Measurements from ENCODE around the gene SLBP. TPM values are rescaled to one million over a fixed set of nuclear protein-coding genes. Genes with fewer than 3 reads are reported as not detected.

The SLBP gene
- total RNA-seq, 2 experiments from 2014 or later: 45.8 to 47.6 TPM

DNA sequence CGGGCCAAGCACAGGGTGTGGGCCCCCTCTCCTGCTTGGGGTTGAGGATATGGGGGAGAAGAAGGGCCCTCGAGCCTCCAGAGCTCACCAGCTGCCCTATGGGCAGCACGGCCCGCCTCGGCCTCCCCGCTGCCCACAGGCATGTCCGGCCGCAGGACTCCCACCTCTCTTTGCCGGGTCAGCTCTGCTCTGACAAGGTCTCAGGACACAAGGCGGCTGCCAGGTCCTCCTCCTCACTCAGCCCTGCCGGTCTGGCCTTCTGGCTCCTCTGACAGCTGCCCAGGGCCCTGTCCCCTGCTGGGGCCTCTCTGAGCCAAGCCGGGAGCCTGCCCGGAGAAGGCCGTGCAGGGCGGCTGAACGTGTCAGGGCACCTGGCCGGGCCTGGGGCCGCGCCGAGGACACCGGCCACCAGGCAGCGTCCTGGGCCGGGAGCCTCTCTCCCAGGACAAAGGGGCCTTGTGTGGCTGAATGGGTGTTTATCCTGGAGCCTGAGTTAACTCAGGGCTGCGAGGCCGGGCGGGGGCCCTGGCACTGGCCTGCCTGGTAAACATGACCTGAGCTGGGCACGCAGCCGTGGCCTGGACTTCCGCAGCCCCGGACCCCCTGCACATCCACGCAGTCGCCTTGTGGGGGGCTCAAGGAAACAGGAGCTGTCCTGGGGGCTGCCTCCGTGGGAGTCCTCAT lies 34.9 kb upstream of the SLBP start:
- CTCF ChIA-PET: interaction anchor here (1.6 to 1.9 kb wide), 3 partner anchors 63 to 152 kb away, joined by 5 to 13 read pairs (median 9); no protein-coding TSS in a partner anchor
- H3K27ac Mint-ChIP-seq: no peak overlapping the region
- TF ChIP-seq, protein P1, sequence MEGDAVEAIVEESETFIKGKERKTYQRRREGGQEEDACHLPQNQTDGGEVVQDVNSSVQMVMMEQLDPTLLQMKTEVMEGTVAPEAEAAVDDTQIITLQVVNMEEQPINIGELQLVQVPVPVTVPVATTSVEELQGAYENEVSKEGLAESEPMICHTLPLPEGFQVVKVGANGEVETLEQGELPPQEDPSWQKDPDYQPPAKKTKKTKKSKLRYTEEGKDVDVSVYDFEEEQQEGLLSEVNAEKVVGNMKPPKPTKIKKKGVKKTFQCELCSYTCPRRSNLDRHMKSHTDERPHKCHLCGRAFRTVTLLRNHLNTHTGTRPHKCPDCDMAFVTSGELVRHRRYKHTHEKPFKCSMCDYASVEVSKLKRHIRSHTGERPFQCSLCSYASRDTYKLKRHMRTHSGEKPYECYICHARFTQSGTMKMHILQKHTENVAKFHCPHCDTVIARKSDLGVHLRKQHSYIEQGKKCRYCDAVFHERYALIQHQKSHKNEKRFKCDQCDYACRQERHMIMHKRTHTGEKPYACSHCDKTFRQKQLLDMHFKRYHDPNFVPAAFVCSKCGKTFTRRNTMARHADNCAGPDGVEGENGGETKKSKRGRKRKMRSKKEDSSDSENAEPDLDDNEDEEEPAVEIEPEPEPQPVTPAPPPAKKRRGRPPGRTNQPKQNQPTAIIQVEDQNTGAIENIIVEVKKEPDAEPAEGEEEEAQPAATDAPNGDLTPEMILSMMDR (IDR thresholded peaks at IDR 0.05): no peak
- no peak overlapping the region for H3K4me3 Mint-ChIP-seq
- peaks cover 24% of the 10 kb centered on the region for H3K36me3 ChIP-seq (ENCODE audit: insufficient read depth, low read length)
- POLR2A ChIA-PET: no interaction called here
- H3K9me3 ChIP-seq (ENCODE audit: control insufficient read depth in 1 of 2, insufficient read depth in 1 of 2, low read length in 2 of 2): peaks cover 0 to 5% of the 10 kb centered on the region in 2 experiments
- H3K27me3 ChIP-seq (ENCODE audit: control insufficient read depth in 1 of 2, insufficient read depth in 2 of 2, low read length in 2 of 2): no peaks in the 10 kb centered on the region
- H3K9me3 Mint-ChIP-seq: no peaks in the 10 kb centered on the region
- H3K4me1 Mint-ChIP-seq (ENCODE audit: low read depth): no peaks in the 10 kb centered on the region
- no peak overlapping the region for H3K4me3 ChIP-seq (ENCODE audit: low read length)
- DNase-seq (no peak), ATAC-seq (ENCODE audit: poor library complexity) (no peak)
- peaks cover 19% of the 10 kb centered on the region for H3K4me1 ChIP-seq (ENCODE audit: insufficient read depth, low read length)
- no peak overlapping the region for H3K27ac ChIP-seq (ENCODE audit: low read depth in 1 of 2, low read length in 2 of 2)
- intact Hi-C loops (cut with DNase I, micrococcal nuclease): no loop called here
- peaks cover 26% of the 10 kb centered on the region for H3K36me3 Mint-ChIP-seq (ENCODE audit: low read depth)
- H3K27me3 Mint-ChIP-seq: no peaks in the 10 kb centered on the region

DNA sequence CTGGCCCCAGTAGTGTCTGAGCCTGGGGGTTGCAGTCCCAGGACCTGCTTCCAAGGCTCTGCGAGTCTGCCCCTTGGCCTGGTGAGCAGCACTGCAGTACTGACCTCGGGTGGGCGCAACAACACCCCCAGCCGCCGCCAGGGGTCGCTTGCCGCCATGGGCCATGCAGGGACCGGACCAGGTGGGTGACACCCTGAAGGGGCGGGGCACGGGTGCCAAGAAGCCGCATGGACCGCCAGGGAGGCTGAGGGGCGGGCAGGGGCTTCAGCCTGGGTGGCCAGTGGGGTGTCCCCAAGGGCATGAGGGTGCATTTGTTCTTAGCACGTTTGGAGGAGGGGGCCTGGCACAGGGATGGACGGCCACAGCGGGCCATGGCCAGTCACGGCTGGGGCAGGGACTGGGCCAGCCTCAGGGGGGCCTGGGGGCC lies 34.2 kb upstream of the SLBP start:
- Mint-ChIP-seq H3K4me3 (no peak overlapping the region), H3K9me3 (no peaks in the 10 kb centered on the region), H3K36me3 (ENCODE audit: low read depth) (peaks cover 34% of the 10 kb centered on the region), H3K27me3 (no peaks in the 10 kb centered on the region), H3K4me1 (ENCODE audit: low read depth) (no peaks in the 10 kb centered on the region), H3K27ac (no peak overlapping the region)
- ChIA-PET CTCF (interaction anchor here (1.6 to 1.8 kb wide), 2 partner anchors 64 to 153 kb away, joined by 5 to 9 read pairs; no protein-coding TSS in a partner anchor), POLR2A (no interaction called here)
- Histone ChIP-seq H3K9me3 (ENCODE audit: control insufficient read depth in 1 of 2, insufficient read depth in 1 of 2, low read length in 2 of 2) (peaks cover 0 to 5% of the 10 kb centered on the region in 2 experiments), H3K4me3 (ENCODE audit: low read length) (no peak overlapping the region), H3K27me3 (ENCODE audit: control insufficient read depth in 1 of 2, insufficient read depth in 2 of 2, low read length in 2 of 2) (no peaks in the 10 kb centered on the region), H3K36me3 (ENCODE audit: insufficient read depth, low read length) (peaks cover 32% of the 10 kb centered on the region), H3K27ac (ENCODE audit: low read depth in 1 of 2, low read length in 2 of 2) (no peak overlapping the region), H3K4me1 (ENCODE audit: insufficient read depth, low read length) (peaks cover 16% of the 10 kb centered on the region)
- TF ChIP-seq, protein P1 (IDR thresholded peaks at IDR 0.05): peak; percentile 70
- ATAC-seq (ENCODE audit: poor library complexity): peak; percentile 63
- peak; percentile 57 to 83 (median 68) for DNase-seq
- intact Hi-C loops (cut with DNase I, micrococcal nuclease): no loop called here

DNA sequence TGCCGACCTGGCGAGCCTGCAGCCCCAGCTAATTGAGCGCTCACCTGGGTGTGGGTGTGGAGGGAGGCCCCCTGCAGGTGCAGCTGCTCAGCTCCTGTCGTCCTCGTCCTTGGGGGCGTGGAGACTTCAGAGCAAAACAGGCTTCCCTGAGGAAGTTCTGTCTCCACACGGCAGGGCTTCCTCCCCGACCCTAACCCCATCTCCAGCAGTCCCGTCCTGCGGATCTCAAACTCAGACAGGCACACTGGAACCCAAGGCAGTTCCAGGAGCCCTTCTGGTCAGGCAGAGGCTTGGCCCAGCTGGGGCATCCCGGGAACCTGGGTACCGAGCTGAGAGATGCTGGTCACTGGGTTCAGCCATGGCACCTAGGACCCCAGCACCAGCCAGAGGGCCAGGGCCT lies 33.6 kb upstream of the SLBP start:
- ChIA-PET POLR2A (no interaction called here), CTCF (interaction anchor here (1.6 to 1.8 kb wide), 2 partner anchors 64 to 154 kb away, joined by 5 to 9 read pairs; no protein-coding TSS in a partner anchor)
- Histone ChIP-seq H3K27ac (ENCODE audit: low read depth in 1 of 2, low read length in 2 of 2) (no peak overlapping the region), H3K27me3 (ENCODE audit: control insufficient read depth in 1 of 2, insufficient read depth in 2 of 2, low read length in 2 of 2) (no peaks in the 10 kb centered on the region), H3K4me1 (ENCODE audit: insufficient read depth, low read length) (peaks cover 16% of the 10 kb centered on the region), H3K9me3 (ENCODE audit: control insufficient read depth in 1 of 2, insufficient read depth in 1 of 2, low read length in 2 of 2) (peaks cover 0 to 5% of the 10 kb centered on the region in 2 experiments), H3K36me3 (ENCODE audit: insufficient read depth, low read length) (peaks cover 38% of the 10 kb centered on the region), H3K4me3 (ENCODE audit: low read length) (no peak overlapping the region)
- Mint-ChIP-seq H3K27me3 (no peaks in the 10 kb centered on the region), H3K4me3 (no peak overlapping the region), H3K4me1 (ENCODE audit: low read depth) (no peaks in the 10 kb centered on the region), H3K27ac (no peak overlapping the region), H3K9me3 (no peaks in the 10 kb centered on the region), H3K36me3 (ENCODE audit: low read depth) (peaks cover 38% of the 10 kb centered on the region)
- intact Hi-C loops (cut with DNase I, micrococcal nuclease): no loop called here
- no peak for ATAC-seq (ENCODE audit: poor library complexity)
- TF ChIP-seq, protein P1 (IDR thresholded peaks at IDR 0.05): no peak
- no peak for DNase-seq
